ENCODE results near the gene TENM4. TPM values are rescaled to one million over a fixed set of nuclear protein-coding genes. Genes with fewer than 3 reads are reported as not detected.

TENM4 gene
- total and polyA plus RNA-seq, 2 of the 8 experiments (the other 6 are each of a cell fraction or from before 2014, with no cell fraction given), result 3.5 to 7.2 TPM

DNA sequence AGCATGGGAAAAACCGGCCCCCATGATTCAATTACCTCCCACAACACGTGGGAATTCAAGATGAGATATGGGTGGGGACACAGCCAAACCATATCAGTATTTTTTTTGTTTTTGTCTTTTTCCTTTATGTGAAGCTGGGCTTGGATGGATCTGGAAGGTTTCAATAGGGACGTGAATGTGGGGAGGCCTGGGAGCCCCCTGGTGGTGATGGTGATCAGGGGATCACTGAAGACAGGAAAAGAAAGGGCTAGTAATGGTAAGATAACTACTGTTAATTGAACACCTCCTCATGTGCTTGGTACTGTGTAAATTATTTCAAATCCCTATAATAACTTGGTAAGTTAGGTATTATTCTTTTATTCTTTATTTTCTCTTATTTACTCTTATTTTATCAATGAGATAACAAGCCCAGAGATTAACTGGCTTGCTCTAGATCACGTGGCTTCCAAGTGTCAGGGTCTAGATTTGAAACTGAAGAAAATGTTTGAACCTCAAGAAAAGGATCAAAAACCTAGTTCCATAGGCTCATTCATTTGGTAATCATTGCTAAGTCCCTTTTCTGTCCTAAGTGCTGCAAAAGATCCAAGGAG is 364.2 kb downstream of the TENM4 start (continued):
- no peak for TF ChIP-seq TAF1 (IDR thresholded peaks at IDR 0.05; ENCODE audit: low read depth, low read length)
- no peak for TF ChIP-seq NRF1 (IDR thresholded peaks at IDR 0.05; ENCODE audit: low read depth, low read length)
